ENCODE data around the gene ZNF490.

The ZNF490 gene

GRCh38 chr19:12597594-12597993 lies 13.0 kb downstream of the ZNF490 start:
- TF ChIP-seq ZNF701 (tag by site-specific recombination; IDR thresholded peaks at IDR 0.05) = no peak
- TF ChIP-seq ZNF670 (tag by site-specific recombination; IDR thresholded peaks at IDR 0.05; ENCODE audit: low read depth) = no peak
- TF ChIP-seq GFI1B (tag by site-specific recombination; IDR thresholded peaks at IDR 0.05) = no peak
- no peak for TF ChIP-seq ZBTB49 (tag by site-specific recombination; IDR thresholded peaks at IDR 0.05; ENCODE audit: low read depth)
- TF ChIP-seq INSM2 (tag by site-specific recombination; IDR thresholded peaks at IDR 0.05) = no peak
- TF ChIP-seq ZNF596 (tag by site-specific recombination; IDR thresholded peaks at IDR 0.05) = no peak
- TF ChIP-seq ZNF747 (tag by site-specific recombination; IDR thresholded peaks at IDR 0.05) = no peak
- no peak for TF ChIP-seq ZNF837 (tag by site-specific recombination; IDR thresholded peaks at IDR 0.05)
- no peak for TF ChIP-seq ZNF10 (tag by site-specific recombination; IDR thresholded peaks at IDR 0.05)
- no peak for TF ChIP-seq KLF9 (tag by site-specific recombination; IDR thresholded peaks at IDR 0.05; ENCODE audit: low read depth)
- no peak for TF ChIP-seq ZFP41 (tag by site-specific recombination; IDR thresholded peaks at IDR 0.05; ENCODE audit: borderline replicate concordance)
- no peak for TF ChIP-seq ZNF404 (tag by site-specific recombination; IDR thresholded peaks at IDR 0.05)
- TF ChIP-seq ZBTB6 (tag by site-specific recombination; IDR thresholded peaks at IDR 0.05) = no peak
- Histone ChIP-seq H3K27ac (ENCODE audit: extremely low read depth, low read depth, low read length) (no peak overlapping the region), H3K36me3 (ENCODE audit: control insufficient read depth in 2 of 2, insufficient read depth in 1 of 2, low read length in 2 of 2) (peaks cover 4 to 27% of the 10 kb centered on the region in 2 experiments; a peak in 2 of 3 replicates), H3K4me3 (ENCODE audit: low read depth, low read length) (no peak overlapping the region), H3K9me3 (ENCODE audit: control insufficient read depth, insufficient read depth, low read depth, low read length) (no peaks in the 10 kb centered on the region), H3K4me1 (ENCODE audit: control insufficient read depth, insufficient read depth, low read length) (no peaks in the 10 kb centered on the region)
- ChIA-PET CTCF (interaction anchor here (0.7 kb wide), 2 partner anchors 9 to 510 kb away, joined by 3 read pairs; no protein-coding TSS in a partner anchor), POLR2A (interaction anchor here (0.6 kb wide), 1 partner anchor 48 kb away, joined by 5 read pairs; no protein-coding TSS in a partner anchor)

GRCh38 chr19:12596927-12597548 lies 13.6 kb downstream of the ZNF490 start:
- ChIA-PET POLR2A (no interaction called here), CTCF (no interaction called here)
- no peak overlapping the region for H3K4me3 ChIP-seq (ENCODE audit: low read depth, low read length)
- no peaks in the 10 kb centered on the region for H3K4me1 ChIP-seq (ENCODE audit: control insufficient read depth, insufficient read depth, low read length)
- H3K27ac ChIP-seq (ENCODE audit: extremely low read depth, low read depth, low read length) = no peak overlapping the region
- peaks cover 4 to 25% of the 10 kb centered on the region in 2 experiments; a peak in 2 of 3 replicates for H3K36me3 ChIP-seq (ENCODE audit: control insufficient read depth in 2 of 2, insufficient read depth in 1 of 2, low read length in 2 of 2)
- H3K9me3 ChIP-seq (ENCODE audit: control insufficient read depth, insufficient read depth, low read depth, low read length) = no peaks in the 10 kb centered on the region
- TF ChIP-seq ZNF76 (tag by site-specific recombination; IDR thresholded peaks at IDR 0.05; ENCODE audit: borderline replicate concordance, low read depth) (no peak), ZNF548 (tag by site-specific recombination; IDR thresholded peaks at IDR 0.05) (no peak), ZNF449 (tag by site-specific recombination; IDR thresholded peaks at IDR 0.05) (no peak), ZNF48 (tag by site-specific recombination; IDR thresholded peaks at IDR 0.05) (no peak), OVOL3 (tag by site-specific recombination; IDR thresholded peaks at IDR 0.05) (no peak), ZNF843 (tag by site-specific recombination; IDR thresholded peaks at IDR 0.05) (no peak), ATF2 (tag by site-specific recombination; IDR thresholded peaks at IDR 0.05; ENCODE audit: low read depth) (no peak), ZBTB8A (tag by site-specific recombination; IDR thresholded peaks at IDR 0.05) (no peak), BCL11A (tag by site-specific recombination; IDR thresholded peaks at IDR 0.05; ENCODE audit: low read depth) (no peak), ZNF184 (tag by site-specific recombination; IDR thresholded peaks at IDR 0.05) (no peak), ZNF621 (tag by site-specific recombination; IDR thresholded peaks at IDR 0.05) (no peak), ZNF426 (tag by site-specific recombination; IDR thresholded peaks at IDR 0.05) (no peak), ZNF830 (tag by site-specific recombination; IDR thresholded peaks at IDR 0.05; ENCODE audit: low read depth) (no peak), ZNF701 (tag by site-specific recombination; IDR thresholded peaks at IDR 0.05) (no peak), ZNF416 (tag by site-specific recombination; IDR thresholded peaks at IDR 0.05) (no peak)
